ENCODE measurements around the gene CFAP119. TPM values are rescaled to one million over a fixed set of nuclear protein-coding genes. Genes with fewer than 3 reads are reported as not detected.

The CFAP119 gene
- total and polyA plus RNA-seq, 9 of the 15 experiments (the other 6 are each of a cell fraction or from before 2014, with no cell fraction given): 5.5 to 33.7 (median 9.6) TPM

GRCh38 chr16:30786936-30787612, 25.2 kb upstream of the CFAP119 start, which contains the start of gene ZNF629 (continued):
- TF ChIP-seq TEAD4 (IDR thresholded peaks at IDR 0.05; ENCODE audit: low read length) (peak; percentile 21; the same call in 1 of the 2 replicates), TEAD4 (CRISPR knock-in tag; IDR thresholded peaks at IDR 0.05; ENCODE audit: borderline replicate concordance) (no peak), ZNF143 (CRISPR knock-in tag; IDR thresholded peaks at IDR 0.05) (no peak), ELF4 (CRISPR knock-in tag; IDR thresholded peaks at IDR 0.05) (no peak), ZNF324 (CRISPR knock-in tag; IDR thresholded peaks at IDR 0.05) (no peak), CXXC5 (CRISPR knock-in tag; IDR thresholded peaks at IDR 0.05) (peak; percentile 49), SMAD2 (IDR thresholded peaks at IDR 0.05; ENCODE audit: low read depth, low read length) (no peak), ZNF165 (CRISPR knock-in tag; IDR thresholded peaks at IDR 0.05; ENCODE audit: borderline replicate concordance) (no peak), SRSF9 (IDR thresholded peaks at IDR 0.05; ENCODE audit: borderline replicate concordance, low read depth, low read length) (no peak), ZNF274 (IDR thresholded peaks at IDR 0.05; ENCODE audit: borderline replicate concordance, low read depth, low read length) (no peak), ZNF263 (CRISPR knock-in tag; IDR thresholded peaks at IDR 0.05; ENCODE audit: borderline replicate concordance) (peak; percentile 36; the same call in 1 of the 2 replicates), FOXM1 (IDR thresholded peaks at IDR 0.05; ENCODE audit: low read depth) (peak; percentile 63; the same call in 1 of the 2 replicates), FOXM1 (CRISPR knock-in tag; IDR thresholded peaks at IDR 0.05; ENCODE audit: low read depth) (no peak), NFATC3 (IDR thresholded peaks at IDR 0.05) (no peak), ETV1 (tag; conservative IDR thresholded peaks at IDR 0.05; ENCODE audit: low read depth) (peak; percentile 80), KAT7 (CRISPR knock-in tag; IDR thresholded peaks at IDR 0.05; ENCODE audit: borderline replicate concordance) (0 out of 2 replicates have a peak, but pooled peaks have one; percentile 73), JUND (IDR thresholded peaks at IDR 0.05; ENCODE audit: borderline replicate concordance, low read depth, low read length) (peak; percentile 29; the same call in 1 of the 2 replicates), JUND (tag; IDR thresholded peaks at IDR 0.05; ENCODE audit: borderline replicate concordance, low read depth, low read length) (no peak; the same call in 2 of the 3 replicates), BCL6 (CRISPR knock-in tag; IDR thresholded peaks at IDR 0.05) (no peak), SP1 (CRISPR knock-in tag; IDR thresholded peaks at IDR 0.05) (peak; percentile 65), PRMT5 (CRISPR knock-in tag; IDR thresholded peaks at IDR 0.05) (no peak), DDX20 (tag; IDR thresholded peaks at IDR 0.05; ENCODE audit: low read depth) (no peak), BACH1 (tag; IDR thresholded peaks at IDR 0.05) (no peak), LCOR (CRISPR knock-in tag; IDR thresholded peaks at IDR 0.05) (peak; percentile 47; the same call in 1 of the 2 replicates)
- TF ChIP-seq, protein P1, sequence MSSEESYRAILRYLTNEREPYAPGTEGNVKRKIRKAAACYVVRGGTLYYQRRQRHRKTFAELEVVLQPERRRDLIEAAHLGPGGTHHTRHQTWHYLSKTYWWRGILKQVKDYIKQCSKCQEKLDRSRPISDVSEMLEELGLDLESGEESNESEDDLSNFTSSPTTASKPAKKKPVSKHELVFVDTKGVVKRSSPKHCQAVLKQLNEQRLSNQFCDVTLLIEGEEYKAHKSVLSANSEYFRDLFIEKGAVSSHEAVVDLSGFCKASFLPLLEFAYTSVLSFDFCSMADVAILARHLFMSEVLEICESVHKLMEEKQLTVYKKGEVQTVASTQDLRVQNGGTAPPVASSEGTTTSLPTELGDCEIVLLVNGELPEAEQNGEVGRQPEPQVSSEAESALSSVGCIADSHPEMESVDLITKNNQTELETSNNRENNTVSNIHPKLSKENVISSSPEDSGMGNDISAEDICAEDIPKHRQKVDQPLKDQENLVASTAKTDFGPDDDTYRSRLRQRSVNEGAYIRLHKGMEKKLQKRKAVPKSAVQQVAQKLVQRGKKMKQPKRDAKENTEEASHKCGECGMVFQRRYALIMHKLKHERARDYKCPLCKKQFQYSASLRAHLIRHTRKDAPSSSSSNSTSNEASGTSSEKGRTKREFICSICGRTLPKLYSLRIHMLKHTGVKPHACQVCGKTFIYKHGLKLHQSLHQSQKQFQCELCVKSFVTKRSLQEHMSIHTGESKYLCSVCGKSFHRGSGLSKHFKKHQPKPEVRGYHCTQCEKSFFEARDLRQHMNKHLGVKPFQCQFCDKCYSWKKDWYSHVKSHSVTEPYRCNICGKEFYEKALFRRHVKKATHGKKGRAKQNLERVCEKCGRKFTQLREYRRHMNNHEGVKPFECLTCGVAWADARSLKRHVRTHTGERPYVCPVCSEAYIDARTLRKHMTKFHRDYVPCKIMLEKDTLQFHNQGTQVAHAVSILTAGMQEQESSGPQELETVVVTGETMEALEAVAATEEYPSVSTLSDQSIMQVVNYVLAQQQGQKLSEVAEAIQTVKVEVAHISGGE (CRISPR knock-in tag; IDR thresholded peaks at IDR 0.05): peak in 2 of 3 experiments; percentile 65 to 92; a peak in 5 of 6 replicates
- TF ChIP-seq, protein P2, sequence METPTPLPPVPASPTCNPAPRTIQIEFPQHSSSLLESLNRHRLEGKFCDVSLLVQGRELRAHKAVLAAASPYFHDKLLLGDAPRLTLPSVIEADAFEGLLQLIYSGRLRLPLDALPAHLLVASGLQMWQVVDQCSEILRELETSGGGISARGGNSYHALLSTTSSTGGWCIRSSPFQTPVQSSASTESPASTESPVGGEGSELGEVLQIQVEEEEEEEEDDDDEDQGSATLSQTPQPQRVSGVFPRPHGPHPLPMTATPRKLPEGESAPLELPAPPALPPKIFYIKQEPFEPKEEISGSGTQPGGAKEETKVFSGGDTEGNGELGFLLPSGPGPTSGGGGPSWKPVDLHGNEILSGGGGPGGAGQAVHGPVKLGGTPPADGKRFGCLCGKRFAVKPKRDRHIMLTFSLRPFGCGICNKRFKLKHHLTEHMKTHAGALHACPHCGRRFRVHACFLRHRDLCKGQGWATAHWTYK (CRISPR knock-in tag; IDR thresholded peaks at IDR 0.05): peak; percentile 51; the same call in 1 of the 2 replicates

Data from K562 (cell line).